Endothelial cell of umbilical vein (primary cell): ENCODE results near the gene KASH5. TPM values are rescaled to one million over a fixed set of nuclear protein-coding genes. Genes with fewer than 3 reads are reported as not detected.

Source experiments
- BruUV-seq: library from RNA; stranded (reverse); fragments of 400-500 nt; replicated peaks from 2 replicates; lab custom pipeline; 2021; lab: Mats Ljungman, UMichigan
- CTCF ChIA-PET: fragments of 300-600, 350-600 bp; sonication (Branson Sonifier 250); formaldehyde crosslinking; loops from one replicate; lab custom pipeline; 2021; ENCODE audit warnings: antibody characterized with exemption, inconsistent platforms; lab: Charles Lee
- POLR2A ChIA-PET: fragments of 300-600, 350-600 bp; sonication (Branson Sonifier 250); formaldehyde crosslinking; loops from one replicate; lab custom pipeline; 2021; ENCODE audit warnings: antibody characterized with exemption, inconsistent platforms; lab: Charles Lee
- DNase-seq: peaks from one replicate; pipeline ENCODE4 v3.0.0-alpha.2; 2011; ENCODE audit warnings: low read depth, low spot score
- FAIRE-seq: peaks from 2 replicates; lab custom pipeline; 2011; peaks lifted over from hg19 to GRCh38; lab: Jason Lieb, UNC
- H2AFZ ChIP-seq: 2 replicates; pipeline ENCODE4 v1.6.0; 2012; ENCODE audit warnings: low read depth, low read length, control low read depth, inconsistent platforms
- H3K27ac ChIP-seq: 2 replicates; pipeline ENCODE4 v1.5.1; 2011; ENCODE audit warnings: low read depth, mild to moderate bottlenecking, control low read depth, low read length, moderate library complexity; ENCODE audit not compliant: insufficient read depth
- H3K27me3 ChIP-seq, 2 experiments: 2 replicates each; pipeline versions ENCODE4 v1.6.0 to v1.6.1; 2011; ENCODE audit warnings: low read length in 2 of 2, mixed read lengths in 1 of 2; ENCODE audit not compliant: control insufficient read depth in 2 of 2, insufficient read depth in 2 of 2
- H3K36me3 ChIP-seq, 2 experiments: 2 replicates in 1 of 2; 3 replicates in 1 of 2; pipeline ENCODE4 v1.5.1; 2011; ENCODE audit warnings: low read length in 2 of 2, mild to moderate bottlenecking in 1 of 2, moderate library complexity in 1 of 2; ENCODE audit not compliant: control insufficient read depth in 2 of 2, insufficient read depth in 2 of 2; ENCODE audit errors: extremely low read depth in 1 of 2
- H3K4me1 ChIP-seq: 3 replicates; pipeline ENCODE4 v1.5.1; 2011; ENCODE audit warnings: mild to moderate bottlenecking, low read length; ENCODE audit not compliant: control insufficient read depth, insufficient read depth; ENCODE audit errors: extremely low read depth
- H3K4me2 ChIP-seq: 2 replicates; pipeline ENCODE4 v1.6.1; 2011; ENCODE audit warnings: low read length, control low read depth, mixed read lengths; ENCODE audit not compliant: insufficient read depth
- H3K4me3 ChIP-seq, 3 experiments: fragments of 200-600 bp in 1 of 3; sonication (generic), shearing (Covaris generic) in 1 of 3; replicated peaks in 1 of 3; 2 replicates each; pipeline ENCODE4 v1.5.1; 2011 to 2016; ENCODE audit warnings: control low read depth in 3 of 3, low read length in 3 of 3, mild to moderate bottlenecking in 2 of 3, inconsistent platforms in 1 of 3, low read depth in 1 of 3, moderate library complexity in 1 of 3; ENCODE audit not compliant: insufficient read depth in 1 of 3
- H3K79me2 ChIP-seq: 2 replicates; pipeline ENCODE4 v1.6.0; 2012; ENCODE audit warnings: low read length, inconsistent platforms; ENCODE audit not compliant: control insufficient read depth, insufficient read depth
- H3K9ac ChIP-seq: replicated peaks from 2 replicates; pipeline ENCODE3; 2011; ENCODE audit warnings: low read length, control low read depth; ENCODE audit not compliant: insufficient read depth; ENCODE audit errors: extremely low read depth
- H3K9me1 ChIP-seq: replicated peaks from 3 replicates; pipeline ENCODE4 v1.6.0; 2011; ENCODE audit warnings: mild to moderate bottlenecking, low read length; ENCODE audit not compliant: control insufficient read depth, insufficient read depth; ENCODE audit errors: extremely low read depth
- H3K9me3 ChIP-seq: replicated peaks from 2 replicates; pipeline ENCODE4 v1.5.1; 2012; ENCODE audit warnings: low read length, inconsistent platforms; ENCODE audit not compliant: control insufficient read depth, insufficient read depth
- H4K20me1 ChIP-seq: replicated peaks from 2 replicates; pipeline ENCODE3; 2011; ENCODE audit warnings: mild to moderate bottlenecking, low read length; ENCODE audit not compliant: control insufficient read depth, insufficient read depth; ENCODE audit errors: extremely low read depth
- EZH2 ChIP-seq: IDR thresholded peaks from 2 replicates; pipeline ENCODE4 v1.6.1; 2012; ENCODE audit warnings: borderline replicate concordance, low read depth, mild to moderate bottlenecking, moderate library complexity, low read length, inconsistent platforms; ENCODE audit not compliant: severe bottlenecking
- GATA2 ChIP-seq: IDR thresholded peaks from 2 replicates; pipeline ENCODE4 v1.7.0; 2011; ENCODE audit warnings: low read depth, mild to moderate bottlenecking, moderate library complexity, mixed read lengths, low read length; ENCODE audit not compliant: insufficient read length, insufficient read depth
- POLR2A ChIP-seq: IDR thresholded peaks from 2 replicates; pipeline ENCODE4 v1.6.1; 2012; ENCODE audit warnings: low read depth, mild to moderate bottlenecking, control low read depth, low read length
- POLR2AphosphoS5 ChIP-seq: IDR thresholded peaks from 2 replicates; pipeline ENCODE4 v1.6.1; 2012; ENCODE audit warnings: low read depth, mild to moderate bottlenecking, control low read depth, low read length, moderate library complexity; ENCODE audit not compliant: insufficient read depth
- dilution Hi-C: fragments of 300-500 bp; cut with MboI; formaldehyde crosslinking; loops from one replicate; pipeline ENCODE4 v1.15.0; 2019; ENCODE audit warnings: low sequenced_read_pairs; ENCODE audit not compliant: extremely low pct_ligation_motif_present
- intact Hi-C: fragments of 100-400 bp; cut with micrococcal nuclease; formaldehyde crosslinking; loops from one replicate; pipeline ENCODE4 v1.10.0; 2022
- polyA plus RNA-seq, 4 experiments: library from polyadenylated mRNA; depleted of rRNA in 3 of 4; stranded (reverse) in 3 of 4; unstranded in 1 of 4; fragments of >200 nt; gene quantifications; 2 replicates each; pipeline versions ENCODE4 v1.2.1 to v1.2.3, GENCODE V29; 2011 to 2012; ENCODE audit warnings: missing spikeins in 1 of 4
- total RNA-seq: library from RNA; stranded (reverse); gene quantifications from 2 replicates; pipeline ENCODE4 v1.2.3, GENCODE V29; 2021

The KASH5 gene
- total and polyA plus RNA-seq, 2 donors (not counting 3 experiments of a cell fraction or from before 2014, with no cell fraction given): 0.03 TPM; not detected in 1

GRCh38 chr19:49427339-49427738, 39.3 kb downstream of the KASH5 start:
- Histone ChIP-seq H2AFZ (no peak overlapping the region), H3K27ac (no peak overlapping the region), H3K27me3 (peaks cover 79 to 81% of the 10 kb centered on the region in 2 experiments), H3K36me3 (no peaks in the 10 kb centered on the region), H3K4me3 (no peak overlapping the region), H3K9me3 (no peaks in the 10 kb centered on the region), H3K9me1 (no peaks in the 10 kb centered on the region), H3K4me2 (no peak overlapping the region), H3K9ac (no peak overlapping the region), H3K79me2 (no peaks in the 10 kb centered on the region), H3K4me1 (no peaks in the 10 kb centered on the region), H4K20me1 (no peaks in the 10 kb centered on the region)
- ChIA-PET POLR2A (no interaction called here), CTCF (interaction anchor here (1.2 kb wide), 1 partner anchor 12 kb away, joined by 3 read pairs; no protein-coding TSS in a partner anchor)
- intact Hi-C loops: no loop called here
- no peak for FAIRE-seq
- no peak for TF ChIP-seq GATA2
- no peak for TF ChIP-seq POLR2A
- BruUV-seq: no TSS peak
- dilution Hi-C loops: no loop called here
- DNase-seq: no peak

GRCh38 chr19:49427855-49428546, 40.0 kb downstream of the KASH5 start:
- no peak overlapping the region for H2AFZ ChIP-seq
- TF ChIP-seq EZH2 (peak; percentile 96), POLR2AphosphoS5 (no peak)
- intact Hi-C loops (no loop called here), dilution Hi-C loops (no loop called here)
- BruUV-seq: no TSS peak
- no peak overlapping the region for H3K27ac ChIP-seq
- no peaks in the 10 kb centered on the region for H3K9me3 ChIP-seq
- no peak overlapping the region for H3K9ac ChIP-seq
- H3K27me3 ChIP-seq: peaks cover 79 to 81% of the 10 kb centered on the region in 2 experiments
- no peak overlapping the region for H3K4me3 ChIP-seq
- H4K20me1 ChIP-seq: no peaks in the 10 kb centered on the region
- no peak overlapping the region for H3K4me2 ChIP-seq
- DNase-seq: no peak
- H3K9me1 ChIP-seq: no peaks in the 10 kb centered on the region
- ChIA-PET POLR2A (no interaction called here), CTCF (interaction anchor here (1.2 kb wide), 1 partner anchor 12 kb away, joined by 3 read pairs; no protein-coding TSS in a partner anchor)
- no peaks in the 10 kb centered on the region for H3K36me3 ChIP-seq
- no peaks in the 10 kb centered on the region for H3K4me1 ChIP-seq
- FAIRE-seq: no peak
- no peaks in the 10 kb centered on the region for H3K79me2 ChIP-seq
